Mesendoderm (in vitro differentiated cells): ENCODE measurements around the gene AKAP6.
A peak's percentile ranks its signal among the peaks of the same experiment; 100 is the strongest.

Experiments used
- DNase-seq: peaks from one replicate; pipeline ENCODE4 v3.0.0; 2013
- H2AK5ac ChIP-seq: 2 replicates; pipeline ENCODE4 v1.6.1; 2013; ENCODE audit warnings: low read length, inconsistent platforms
- H2BK120ac ChIP-seq: 2 replicates; pipeline ENCODE4 v1.6.1; 2013; ENCODE audit warnings: low read depth, mild to moderate bottlenecking, low read length, moderate library complexity, mixed read lengths
- H2BK15ac ChIP-seq: replicated peaks from 2 replicates; pipeline ENCODE4 v1.6.1; 2013; ENCODE audit warnings: low read depth, mild to moderate bottlenecking, moderate library complexity
- H2BK5ac ChIP-seq: 2 replicates; pipeline ENCODE4 v1.6.1; 2013; ENCODE audit warnings: low read length, inconsistent platforms
- H3K18ac ChIP-seq: 2 replicates; pipeline ENCODE4 v1.6.1; 2013; ENCODE audit warnings: mild to moderate bottlenecking, low read length, mixed read lengths
- H3K23ac ChIP-seq: one replicate; pipeline ENCODE4 v1.6.1; 2013; ENCODE audit warnings: low read length
- H3K27ac ChIP-seq: 2 replicates; pipeline ENCODE4 v1.5.1; 2013; ENCODE audit warnings: low read depth, mild to moderate bottlenecking, inconsistent platforms, low read length, moderate library complexity
- H3K27me3 ChIP-seq: 2 replicates; pipeline ENCODE4 v1.6.1; 2013; ENCODE audit warnings: low read length, control low read depth, mild to moderate bottlenecking, inconsistent platforms; ENCODE audit not compliant: insufficient read depth, poor library complexity
- H3K36me3 ChIP-seq: 2 replicates; pipeline ENCODE4 v1.6.1; 2013; ENCODE audit warnings: low read length, inconsistent platforms; ENCODE audit not compliant: control insufficient read depth, insufficient read depth
- H3K4ac ChIP-seq: one replicate; pipeline ENCODE4 v1.6.1; 2013; ENCODE audit warnings: low read depth, mild to moderate bottlenecking, low read length, moderate library complexity
- H3K4me1 ChIP-seq: 2 replicates; pipeline ENCODE4 v1.6.1; 2013; ENCODE audit warnings: low read depth, low read length, inconsistent platforms; ENCODE audit not compliant: control insufficient read depth
- H3K4me2 ChIP-seq: 2 replicates; pipeline ENCODE4 v1.6.1; 2013; ENCODE audit warnings: low read length
- H3K4me3 ChIP-seq: 2 replicates; pipeline ENCODE4 v1.5.1; 2013; ENCODE audit warnings: mild to moderate bottlenecking, low read length
- H3K56ac ChIP-seq: one replicate; pipeline ENCODE4 v1.6.1; 2013; ENCODE audit warnings: low read length
- H3K79me1 ChIP-seq: 2 replicates; pipeline ENCODE4 v1.6.1; 2013; ENCODE audit warnings: low read length, inconsistent platforms
- H3K79me2 ChIP-seq: 2 replicates; pipeline ENCODE4 v1.6.1; 2013; ENCODE audit warnings: mild to moderate bottlenecking, low read length; ENCODE audit not compliant: control insufficient read depth, insufficient read depth
- H3K9ac ChIP-seq: 2 replicates; pipeline ENCODE4 v1.6.1; 2013; ENCODE audit warnings: low read length, inconsistent platforms
- H4K5ac ChIP-seq: one replicate; pipeline ENCODE4 v1.6.1; 2013; ENCODE audit warnings: low read length
- H4K8ac ChIP-seq: one replicate; pipeline ENCODE4 v1.6.1; 2013; ENCODE audit warnings: low read depth, mild to moderate bottlenecking, control low read depth, low read length, moderate library complexity
- WGBS: extraction: QIAGEN DNeasy Blood & Tissue Kit; methylation state at CpG from one replicate; pipeline ENCODE4 v1.1.7; 2013; ENCODE audit warnings: low lambda C conversion rate, missing lambda C conversion rate; ENCODE audit not compliant: insufficient coverage; ENCODE audit errors: extremely low coverage; 5-methylcytosine and 5-hydroxymethylcytosine counted together

Gene AKAP6

DNA sequence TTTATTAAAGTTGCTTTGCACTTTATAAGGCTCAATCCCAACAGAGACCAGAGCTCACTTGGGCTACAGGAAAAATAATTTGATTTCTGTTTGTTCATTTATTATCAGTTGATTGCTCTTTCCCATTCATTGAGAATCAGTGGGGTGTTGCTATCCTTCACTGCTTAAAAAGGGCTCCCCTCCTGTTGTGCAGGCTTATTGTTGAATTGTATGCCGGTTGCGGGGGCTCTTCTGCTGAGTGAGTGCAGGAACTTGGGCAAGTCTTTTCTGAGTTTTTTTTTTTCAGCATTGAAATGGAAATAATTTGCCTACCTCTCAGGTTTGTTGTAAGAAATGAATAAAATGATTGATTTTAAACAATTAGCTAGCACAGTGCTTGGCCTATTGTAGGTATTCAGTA, 32.6 kb downstream of the AKAP6 start:
- WGBS: no CpG with 5 or more reads among the region's 2 CpGs

GRCh38 chr14:32363761-32364160, 34.7 kb downstream of the AKAP6 start:
- H4K5ac ChIP-seq: no peak overlapping the region
- H3K4ac ChIP-seq: no peak overlapping the region
- no peak overlapping the region for H3K4me3 ChIP-seq
- H3K4me2 ChIP-seq: no peak overlapping the region
- no peak overlapping the region for H2BK15ac ChIP-seq
- WGBS: no CpG with 5 or more reads among the region's 4 CpGs
- no peak overlapping the region for H4K8ac ChIP-seq
- no peak overlapping the region for H2AK5ac ChIP-seq
- H2BK5ac ChIP-seq: no peak overlapping the region
- no peaks in the 10 kb centered on the region for H3K79me1 ChIP-seq
- H3K27me3 ChIP-seq: no peaks in the 10 kb centered on the region
- H3K36me3 ChIP-seq: no peaks in the 10 kb centered on the region
- H3K18ac ChIP-seq: no peak overlapping the region
- no peaks in the 10 kb centered on the region for H3K79me2 ChIP-seq
- H3K23ac ChIP-seq: no peak overlapping the region
- no peak overlapping the region for H3K56ac ChIP-seq
- H2BK120ac ChIP-seq: no peak overlapping the region
- H3K27ac ChIP-seq: no peak overlapping the region
- H3K9ac ChIP-seq: no peak overlapping the region
- H3K4me1 ChIP-seq: no peaks in the 10 kb centered on the region
- no peak for DNase-seq

More for the DNA sequence above, 32.6 kb downstream of the AKAP6 start:
- H3K79me1 ChIP-seq: no peaks in the 10 kb centered on the region
- no peak overlapping the region for H3K9ac ChIP-seq
- no peak overlapping the region for H3K4me3 ChIP-seq
- H3K23ac ChIP-seq: no peak overlapping the region
- H3K79me2 ChIP-seq: no peaks in the 10 kb centered on the region
- no peak overlapping the region for H2AK5ac ChIP-seq
- no peak overlapping the region for H4K8ac ChIP-seq
- DNase-seq: no peak
- H2BK120ac ChIP-seq: no peak overlapping the region
- no peak overlapping the region for H2BK15ac ChIP-seq
- H3K4me2 ChIP-seq: no peak overlapping the region
- no peak overlapping the region for H2BK5ac ChIP-seq
- H3K36me3 ChIP-seq: no peaks in the 10 kb centered on the region
- H3K27ac ChIP-seq: no peak overlapping the region
- no peaks in the 10 kb centered on the region for H3K27me3 ChIP-seq
- no peak overlapping the region for H3K4ac ChIP-seq
- H3K4me1 ChIP-seq: no peaks in the 10 kb centered on the region
- no peak overlapping the region for H3K18ac ChIP-seq
- H3K56ac ChIP-seq: no peak overlapping the region
- no peak overlapping the region for H4K5ac ChIP-seq

- H3K4me2 ChIP-seq: no peak overlapping the region
- H3K27ac ChIP-seq: no peak overlapping the region
- WGBS: no CpG with 5 or more reads among the region's 1 CpG
- H3K56ac ChIP-seq: no peak overlapping the region
- no peak overlapping the region for H4K5ac ChIP-seq
- H3K4me3 ChIP-seq: no peak overlapping the region
- DNase-seq: no peak
- no peak overlapping the region for H3K18ac ChIP-seq
- H3K79me2 ChIP-seq: no peaks in the 10 kb centered on the region
- no peaks in the 10 kb centered on the region for H3K36me3 ChIP-seq
- H2BK120ac ChIP-seq: no peak overlapping the region
- no peaks in the 10 kb centered on the region for H3K27me3 ChIP-seq
- no peak overlapping the region for H4K8ac ChIP-seq
- H3K4me1 ChIP-seq: no peaks in the 10 kb centered on the region
- no peak overlapping the region for H2BK5ac ChIP-seq
- H3K23ac ChIP-seq: no peak overlapping the region
- no peaks in the 10 kb centered on the region for H3K79me1 ChIP-seq
- no peak overlapping the region for H3K9ac ChIP-seq
- H2AK5ac ChIP-seq: no peak overlapping the region
- no peak overlapping the region for H3K4ac ChIP-seq
- H2BK15ac ChIP-seq: no peak overlapping the region
Observed at GRCh38 chr14:32364941-32365340, 35.8 kb downstream of the AKAP6 start.

GRCh38 chr14:32366256-32366879, 37.3 kb downstream of the AKAP6 start:
- H4K5ac ChIP-seq: no peak overlapping the region
- H3K4me1 ChIP-seq: no peaks in the 10 kb centered on the region
- H3K9ac ChIP-seq: no peak overlapping the region
- H3K27me3 ChIP-seq: no peaks in the 10 kb centered on the region
- H2AK5ac ChIP-seq: no peak overlapping the region
- no peak overlapping the region for H2BK15ac ChIP-seq
- H2BK120ac ChIP-seq: no peak overlapping the region
- H3K4me3 ChIP-seq: no peak overlapping the region
- H3K79me1 ChIP-seq: no peaks in the 10 kb centered on the region
- no peak overlapping the region for H3K18ac ChIP-seq
- H3K4me2 ChIP-seq: no peak overlapping the region
- no peak overlapping the region for H3K27ac ChIP-seq
- no peak overlapping the region for H3K56ac ChIP-seq
- H3K23ac ChIP-seq: no peak overlapping the region
- no peak overlapping the region for H3K4ac ChIP-seq
- no peaks in the 10 kb centered on the region for H3K36me3 ChIP-seq
- DNase-seq: peak; percentile 53
- no peak overlapping the region for H4K8ac ChIP-seq
- H2BK5ac ChIP-seq: no peak overlapping the region
- no peaks in the 10 kb centered on the region for H3K79me2 ChIP-seq

GRCh38 chr14:32366986-32367385, 37.9 kb downstream of the AKAP6 start:
- H2BK5ac ChIP-seq: no peak overlapping the region
- H3K79me2 ChIP-seq: no peaks in the 10 kb centered on the region
- H3K4me3 ChIP-seq: no peak overlapping the region
- H2BK120ac ChIP-seq: no peak overlapping the region
- H3K4me2 ChIP-seq: no peak overlapping the region
- no peak for DNase-seq
- no peaks in the 10 kb centered on the region for H3K4me1 ChIP-seq
- H3K23ac ChIP-seq: no peak overlapping the region
- no peak overlapping the region for H3K18ac ChIP-seq
- H3K56ac ChIP-seq: no peak overlapping the region
- no peaks in the 10 kb centered on the region for H3K27me3 ChIP-seq
- H2BK15ac ChIP-seq: no peak overlapping the region
- no peak overlapping the region for H2AK5ac ChIP-seq
- H4K5ac ChIP-seq: no peak overlapping the region
- no peak overlapping the region for H3K9ac ChIP-seq
- WGBS: no CpG with 5 or more reads among the region's 4 CpGs
- H4K8ac ChIP-seq: no peak overlapping the region
- H3K27ac ChIP-seq: no peak overlapping the region
- H3K36me3 ChIP-seq: no peaks in the 10 kb centered on the region
- no peaks in the 10 kb centered on the region for H3K79me1 ChIP-seq
- no peak overlapping the region for H3K4ac ChIP-seq

GRCh38 chr14:32367516-32367915, 38.4 kb downstream of the AKAP6 start:
- Histone ChIP-seq H3K79me2 (no peaks in the 10 kb centered on the region), H3K9ac (no peak overlapping the region), H2AK5ac (no peak overlapping the region), H4K5ac (no peak overlapping the region), H4K8ac (no peak overlapping the region), H3K79me1 (no peaks in the 10 kb centered on the region), H3K56ac (no peak overlapping the region), H3K27me3 (no peaks in the 10 kb centered on the region), H2BK120ac (no peak overlapping the region), H3K18ac (no peak overlapping the region), H3K4me3 (no peak overlapping the region), H3K36me3 (no peaks in the 10 kb centered on the region), H3K27ac (no peak overlapping the region), H3K4me2 (no peak overlapping the region), H3K4me1 (no peaks in the 10 kb centered on the region), H2BK5ac (no peak overlapping the region), H2BK15ac (no peak overlapping the region), H3K23ac (no peak overlapping the region), H3K4ac (no peak overlapping the region)
- DNase-seq: no peak
